ENCODE results near the gene BCR.
"Not testable (repeated sequence)": the region's sequence is repeated elsewhere in the genome, so short reads cannot be mapped to it uniquely, and the experiment has no call there.

The BCR gene

GRCh38 chr22:23291806-23292452 is 111.6 kb downstream of the BCR start:
- no peak for DNase-seq (ENCODE audit: low spot score)

GRCh38 chr22:23292453-23293350 is 112.4 kb downstream of the BCR start:
- no peak for DNase-seq (ENCODE audit: low spot score)

- DNase-seq (ENCODE audit: low spot score) = no peak
These were observed 113.4 kb downstream of the BCR start for GRCh38 chr22:23293720-23294119.

DNA sequence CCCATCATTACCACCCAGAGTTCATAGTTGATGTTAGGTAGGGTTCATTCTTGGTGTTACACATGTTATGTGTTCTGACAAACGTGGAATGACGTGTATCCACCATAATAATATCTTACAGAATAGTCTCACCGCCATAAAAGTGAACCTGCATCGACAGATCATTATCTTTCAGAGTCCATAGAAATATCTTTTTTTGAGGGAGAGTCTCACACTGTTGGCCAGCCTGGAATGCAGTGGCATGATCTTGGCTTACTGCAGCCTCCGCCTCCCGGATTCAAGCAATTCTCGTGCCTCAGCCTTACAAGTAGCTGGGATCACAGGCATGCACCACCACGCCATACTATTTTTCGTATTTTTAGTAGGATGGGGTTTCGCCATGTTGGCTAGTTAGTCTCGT is 113.9 kb downstream of the BCR start:
- no peak for DNase-seq (ENCODE audit: low spot score)

DNA sequence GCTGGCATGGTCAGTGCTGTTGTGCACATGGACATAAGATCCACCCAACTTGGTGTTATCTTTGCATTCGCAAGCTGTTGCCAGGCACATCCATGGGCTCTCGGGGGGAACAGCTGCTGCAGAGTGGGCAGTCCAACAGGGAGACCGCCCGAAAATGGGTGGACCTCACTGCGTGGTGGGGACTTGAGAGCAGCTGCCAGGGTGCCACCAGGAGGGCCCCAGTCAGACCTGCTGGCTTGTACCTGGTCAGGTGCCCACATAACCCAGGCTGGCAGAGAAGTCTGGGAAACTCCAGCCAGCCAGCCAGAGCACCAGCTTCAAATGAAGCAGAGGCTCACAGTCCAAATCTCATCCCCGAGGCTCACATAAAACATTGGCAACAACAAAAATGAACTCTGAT is 120.2 kb downstream of the BCR start:
- no peak for DNase-seq (ENCODE audit: low spot score)

- no peak for DNase-seq (ENCODE audit: low spot score)
These were observed 121.3 kb downstream of the BCR start for GRCh38 chr22:23301591-23301990.

GRCh38 chr22:23302171-23303002 is 122.1 kb downstream of the BCR start:
- DNase-seq (ENCODE audit: low spot score) = no peak

DNA sequence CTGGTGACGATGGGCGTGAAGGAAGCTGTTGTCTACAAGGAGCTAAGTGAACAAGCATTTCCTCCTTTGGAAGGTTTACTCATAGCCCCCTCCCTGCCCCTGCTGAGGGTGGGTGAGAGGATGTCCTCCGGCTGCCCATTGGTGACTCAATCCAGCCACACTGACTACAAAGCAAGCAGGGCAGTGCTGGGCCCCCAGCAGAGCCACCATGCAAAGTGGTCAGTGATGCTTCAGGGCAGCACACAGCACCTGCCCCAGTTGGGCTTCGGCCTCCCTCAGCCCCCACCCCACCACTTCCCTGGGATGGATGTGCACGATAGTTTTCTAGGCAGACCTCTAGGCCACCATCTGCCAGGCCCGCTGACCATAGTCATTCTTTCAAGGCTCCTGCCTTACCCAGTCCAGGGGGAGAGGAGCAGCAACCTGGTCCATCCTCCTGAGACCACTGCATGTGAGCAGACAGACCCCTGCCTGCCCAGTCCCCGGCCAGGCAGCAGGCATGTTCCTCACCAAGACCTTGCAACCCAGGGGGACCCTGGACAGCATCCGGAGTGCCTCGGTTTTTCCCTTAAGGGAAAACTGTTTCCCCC is 125.1 kb downstream of the BCR start:
- DNase-seq (ENCODE audit: low spot score) = peak; percentile 16

DNA sequence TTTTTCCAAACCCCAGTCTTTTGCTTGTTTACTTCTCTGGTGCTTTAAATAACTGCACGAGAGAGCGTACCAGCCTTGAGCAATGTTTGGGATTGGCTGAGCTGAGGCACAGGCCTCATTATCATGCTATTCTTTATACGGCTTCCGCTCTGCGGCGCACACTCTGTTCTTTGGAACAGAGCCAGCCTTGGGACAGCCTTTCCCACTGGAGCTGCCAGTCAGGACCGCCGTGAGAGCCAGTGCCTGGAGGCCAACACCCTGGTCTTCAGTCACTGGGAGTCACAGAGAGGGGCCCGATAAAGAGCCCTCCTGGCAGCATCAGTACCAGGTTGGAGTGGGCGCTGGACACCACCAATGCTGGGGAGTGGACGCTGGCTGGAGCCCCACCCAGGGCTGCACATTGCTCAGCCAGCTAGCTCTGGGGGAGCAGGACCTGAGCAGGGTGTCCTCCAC is 125.6 kb downstream of the BCR start:
- no peak for DNase-seq (ENCODE audit: low spot score)

DNA sequence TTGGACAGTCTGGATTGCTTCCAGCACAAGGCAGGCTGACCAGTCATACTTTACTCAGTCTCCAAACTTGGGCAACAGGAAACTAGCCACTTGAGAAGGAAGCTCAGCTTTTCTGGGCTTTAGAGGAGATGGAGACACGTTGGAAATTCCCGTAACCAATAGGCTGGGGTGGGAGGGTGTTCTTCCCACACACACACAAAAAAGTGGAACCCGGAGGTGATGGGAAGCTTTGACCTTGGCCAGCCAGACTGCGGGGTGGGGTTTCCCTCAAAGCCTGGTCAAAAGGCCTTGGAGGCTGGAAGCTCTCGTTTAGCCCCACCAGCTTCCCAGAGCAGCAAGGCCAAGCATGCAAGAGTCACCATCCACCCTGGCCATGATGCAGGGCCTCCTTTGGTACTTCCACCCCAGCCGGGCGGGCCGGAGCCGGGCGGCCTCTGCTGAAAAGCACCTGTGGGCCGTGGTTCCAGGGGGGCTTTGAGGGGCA is 126.2 kb downstream of the BCR start:
- DNase-seq (ENCODE audit: low spot score) = peak; percentile 19

DNA sequence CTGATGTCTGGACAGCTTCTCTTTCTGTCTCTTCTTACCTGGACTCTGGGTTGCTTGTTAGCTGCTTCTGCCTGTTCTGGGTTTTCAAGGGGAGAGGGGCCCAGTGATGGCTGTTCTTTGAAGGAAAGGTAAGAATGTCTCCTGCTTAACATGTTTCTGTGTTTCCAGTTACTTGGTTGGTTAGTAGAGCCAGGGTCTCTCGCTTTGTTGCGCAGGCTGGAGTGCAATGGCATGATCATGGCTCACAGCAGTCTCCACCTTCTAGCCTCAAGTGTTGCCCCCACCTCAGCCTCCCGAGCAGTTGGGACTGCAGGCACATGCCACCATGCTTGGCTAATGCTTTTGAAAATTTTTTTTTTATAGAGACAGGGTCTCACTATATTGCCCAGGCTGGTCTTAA is 126.6 kb downstream of the BCR start:
- no peak for DNase-seq (ENCODE audit: low spot score)

DNA sequence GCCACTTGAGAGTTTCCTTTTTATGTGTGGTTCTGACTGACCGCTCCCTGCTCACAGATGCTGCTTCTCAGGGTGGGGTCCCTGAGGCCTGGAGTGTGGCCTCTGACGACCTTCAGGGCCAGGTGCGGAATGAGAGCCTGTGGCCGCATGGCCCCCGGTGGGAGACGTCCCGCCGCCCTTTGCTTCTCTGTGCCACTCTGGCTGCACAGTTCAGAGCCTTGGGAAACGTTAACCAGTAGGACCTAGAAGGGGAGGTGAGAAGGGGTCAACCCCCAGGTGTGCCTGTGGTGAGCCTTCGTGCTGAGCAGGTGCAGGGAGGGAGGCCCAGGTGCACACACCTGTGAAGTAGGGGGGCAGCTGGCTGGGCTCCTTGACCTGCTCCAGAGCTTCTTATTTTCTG is 127.2 kb downstream of the BCR start:
- DNase-seq (ENCODE audit: low spot score) = not testable (repeated sequence)

GRCh38 chr22:23309261-23309660 is 129.0 kb downstream of the BCR start:
- not testable (repeated sequence) for DNase-seq (ENCODE audit: low spot score)

- not testable (repeated sequence) for DNase-seq (ENCODE audit: low spot score)
These were observed 130.3 kb downstream of the BCR start for GRCh38 chr22:23310443-23311097.

DNA sequence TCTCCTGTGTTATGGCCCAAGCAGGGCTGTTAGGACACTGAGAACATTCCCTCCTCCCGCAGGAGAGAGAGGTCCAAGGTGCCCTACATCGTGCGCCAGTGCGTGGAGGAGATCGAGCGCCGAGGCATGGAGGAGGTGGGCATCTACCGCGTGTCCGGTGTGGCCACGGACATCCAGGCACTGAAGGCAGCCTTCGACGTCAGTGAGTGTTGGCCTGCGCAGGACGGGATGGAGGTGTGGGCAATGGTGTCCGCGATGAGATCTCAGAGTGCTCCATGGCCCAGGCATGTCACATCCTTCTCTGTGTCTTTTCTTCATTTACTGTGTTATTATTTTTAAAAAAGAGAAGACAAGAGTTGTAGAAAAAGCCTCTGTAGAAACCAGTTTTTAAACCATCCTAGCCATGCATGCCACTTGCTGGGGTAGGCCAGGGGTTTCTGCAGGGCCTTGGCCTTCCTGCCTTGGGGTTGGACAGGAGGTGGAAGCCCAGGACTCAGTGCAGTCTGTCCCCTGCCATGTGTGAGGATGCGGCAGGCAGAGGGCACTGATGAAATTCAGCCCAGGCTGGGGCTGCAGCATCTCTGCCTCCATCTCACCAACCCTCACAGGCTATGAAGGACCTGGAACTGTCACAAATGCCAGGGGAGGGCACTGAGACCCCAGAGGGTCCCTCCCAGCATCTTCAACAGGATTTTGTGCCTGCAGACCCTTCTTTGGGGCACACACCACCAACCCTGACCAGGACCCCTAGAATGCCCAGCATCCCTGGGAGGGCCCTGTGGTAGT is 131.5 kb downstream of the BCR start:
- not testable (repeated sequence) for DNase-seq (ENCODE audit: low spot score)

DNA sequence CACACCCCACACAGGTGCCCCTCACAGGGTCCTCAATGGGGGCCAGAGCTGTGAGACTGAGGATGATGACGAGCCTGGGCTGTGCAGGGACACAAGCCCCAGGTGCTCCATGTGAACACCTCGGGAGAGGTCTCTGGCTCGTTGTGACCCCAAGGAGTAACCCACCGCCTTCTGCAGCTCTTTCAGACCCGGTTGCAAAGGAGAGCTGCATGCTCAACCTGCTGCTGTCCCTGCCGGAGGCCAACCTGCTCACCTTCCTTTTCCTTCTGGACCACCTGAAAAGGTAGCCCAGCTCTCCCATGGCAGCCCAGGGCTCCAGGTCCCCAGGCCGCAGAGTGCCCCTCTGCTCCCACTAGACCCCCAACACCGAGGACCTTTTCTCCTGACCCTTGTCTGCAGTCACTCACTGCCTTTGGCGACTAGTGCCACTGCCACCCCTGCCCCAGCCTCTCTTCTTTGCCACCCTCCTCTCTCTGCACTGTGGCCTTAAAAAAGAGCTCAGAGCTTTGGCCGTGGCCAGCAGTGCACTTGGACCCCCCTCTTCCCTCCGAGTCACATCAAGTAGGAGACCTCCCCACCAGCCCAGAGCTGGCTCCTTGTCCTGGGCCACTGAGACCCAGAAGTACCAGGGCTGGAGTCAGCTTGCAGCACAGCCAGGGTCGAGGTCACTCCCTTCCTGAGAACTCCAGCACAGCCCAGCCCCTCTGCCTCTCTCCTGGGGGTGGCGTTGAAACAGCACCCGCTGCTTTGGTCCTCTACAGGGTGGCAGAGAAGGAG is 133.7 kb downstream of the BCR start:
- DNase-seq (ENCODE audit: low spot score) = no peak

DNA sequence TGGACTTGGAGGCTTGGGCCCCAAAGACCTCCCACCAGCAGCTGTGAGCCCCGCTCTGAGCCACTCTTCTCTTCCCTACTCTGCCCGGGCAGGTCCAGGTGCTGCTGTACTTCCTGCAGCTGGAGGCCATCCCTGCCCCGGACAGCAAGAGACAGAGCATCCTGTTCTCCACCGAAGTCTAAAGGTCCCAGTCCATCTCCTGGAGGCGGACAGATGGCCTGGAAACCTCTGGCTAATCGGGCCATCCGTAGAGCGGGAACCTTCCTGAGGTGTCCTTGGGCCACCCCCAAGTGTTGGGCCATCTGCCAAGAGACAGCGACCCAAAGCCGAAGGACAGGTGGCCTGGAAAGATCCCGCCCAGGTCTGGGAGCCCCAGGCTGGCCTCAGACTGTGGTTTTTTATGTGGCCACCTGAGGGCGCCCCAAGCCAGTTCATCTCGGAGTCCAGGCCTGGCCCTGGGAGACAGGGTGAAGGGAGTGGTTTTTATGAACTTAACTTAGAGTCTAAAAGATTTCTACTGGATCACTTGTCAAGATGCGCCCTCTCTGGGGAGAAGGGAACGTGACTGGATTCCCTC is 135.1 kb downstream of the BCR start:
- DNase-seq (ENCODE audit: low spot score) = peak; percentile 63

DNA sequence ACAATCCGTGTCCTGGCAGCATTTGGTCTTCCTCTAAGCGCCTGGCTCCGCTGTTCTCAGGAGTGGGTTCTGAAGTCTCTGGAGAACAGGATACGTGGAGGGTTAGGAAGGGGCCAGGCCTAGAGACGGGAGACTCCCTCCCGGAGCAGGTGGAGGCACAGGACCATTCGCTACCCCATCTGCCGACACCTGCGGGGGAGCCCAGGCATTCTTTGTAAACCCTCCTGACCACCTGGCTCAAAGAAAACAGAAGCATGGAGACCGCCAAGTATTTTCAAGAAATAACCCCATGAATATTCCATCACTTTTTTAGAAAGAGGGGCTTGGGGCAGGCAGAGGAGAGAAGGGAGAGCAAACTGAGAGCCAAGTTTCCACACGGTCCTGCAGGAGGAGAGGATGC is 136.3 kb downstream of the BCR start:
- not testable (repeated sequence) for DNase-seq (ENCODE audit: low spot score)

DNA sequence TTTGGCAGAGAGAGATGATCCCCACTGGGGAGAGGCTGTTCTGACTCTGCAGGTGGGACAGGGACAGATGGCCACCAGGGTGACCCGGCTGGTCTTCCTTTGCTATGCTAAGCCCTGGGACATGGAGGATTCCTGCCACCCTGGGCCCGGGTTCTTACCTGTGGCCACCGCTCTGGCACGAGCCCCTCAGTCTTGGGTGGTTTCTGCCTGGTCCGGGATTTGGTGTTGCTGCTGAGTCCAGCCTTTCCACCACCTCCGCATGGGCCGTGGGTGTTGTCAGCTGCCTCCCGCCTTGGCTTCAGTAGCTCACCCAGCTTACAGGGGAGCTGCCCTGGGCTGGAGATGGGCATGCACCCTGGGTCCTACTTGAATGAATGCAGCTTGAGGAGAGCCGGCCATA is 138.0 kb downstream of the BCR start:
- not testable (repeated sequence) for DNase-seq (ENCODE audit: low spot score)
